Gastrocnemius medialis (tissue), 4 donors: ENCODE data around the gene MSH5. TPM values are rescaled to one million over a fixed set of nuclear protein-coding genes. Genes with fewer than 3 reads are reported as not detected.

Experiments used
- ATAC-seq, 2 donors: fragments of 150-250 bp; one replicate each; pipeline ENCODE4 v1.9.1; 2016
- DNase-seq, 2 donors: peaks; one replicate each; pipeline ENCODE4 v3.0.0-alpha.2; 2019
- H3K27ac ChIP-seq, 4 donors: fragments of 200-600 bp; sonication (generic); 1 replicate in 1 of 4; 2 replicates in 3 of 4; pipeline ENCODE4 v1.5.1; 2016 to 2018; ENCODE audit warnings: mild to moderate bottlenecking in 2 of 4, moderate library complexity in 1 of 4
- H3K27me3 ChIP-seq, 3 donors: fragments of 200-600 bp; sonication (generic) in 2 of 3; 1 replicate in 1 of 3; 2 replicates in 2 of 3; pipeline versions ENCODE4 v1.5.1 to v1.6.0; 2016 to 2019; ENCODE audit warnings: mild to moderate bottlenecking in 1 of 3, moderate library complexity in 1 of 3
- H3K36me3 ChIP-seq, 2 donors: fragments of 200-600 bp; sonication (generic) in 1 of 2; one replicate each; pipeline ENCODE4 v1.5.1; 2017 to 2018
- H3K4me1 ChIP-seq, 2 donors: fragments of 200-600 bp; sonication (generic) in 1 of 2; one replicate each; pipeline ENCODE4 v1.5.1; 2016 to 2017; ENCODE audit warnings: mild to moderate bottlenecking in 2 of 2
- H3K4me3 ChIP-seq, 4 donors: fragments of 200-600 bp; sonication (generic) in 3 of 4; 1 replicate in 1 of 4; 2 replicates in 3 of 4; pipeline ENCODE4 v1.5.1; 2016 to 2019; ENCODE audit warnings: mild to moderate bottlenecking in 2 of 4
- H3K9me3 ChIP-seq, 3 donors: fragments of 200-600 bp; sonication (generic) in 2 of 3; 1 replicate in 1 of 3; 2 replicates in 2 of 3; pipeline ENCODE4 v1.5.1; 2016 to 2019
- POLR2A ChIP-seq, 2 donors: fragments of 450-650 bp; IDR thresholded peaks; one replicate each; pipeline ENCODE4 v1.6.1; 2017; ENCODE audit warnings: antibody characterized with exemption in 2 of 2, mild to moderate bottlenecking in 2 of 2, moderate library complexity in 2 of 2
- in situ Hi-C, 4 donors: fragments of 200-750 bp; cut with MboI; loops; one replicate each; pipeline versions ENCODE4 v1.15.0 to v1.8.0; 2017; ENCODE audit warnings: low sequenced_read_pairs in 4 of 4
- intact Hi-C: fragments of 100-400 bp; cut with DNase I; formaldehyde crosslinking; loops from one replicate; pipeline ENCODE4 v1.15.1; 2023; ENCODE audit warnings: low total_unique reads
- total RNA-seq, 4 donors: library from RNA; depleted of rRNA; stranded (reverse); fragments of >200 nt; gene quantifications; one replicate each; pipeline versions ENCODE4 v1.1.0 to v1.2.3, GENCODE V29; 2016
- TF ChIP-seq, protein P1 (sequence below), 5 experiments: fragments of 450-650 bp in 3 of 5; fragments of 200-600 bp in 2 of 5; sonication (generic) in 2 of 5; IDR thresholded peaks in 4 of 5; conservative IDR thresholded peaks in 1 of 5; 1 replicate in 4 of 5; 2 replicates in 1 of 5; pipeline ENCODE4 v1.5.1; 2016 to 2019; ENCODE audit warnings: antibody characterized with exemption in 5 of 5, mild to moderate bottlenecking in 3 of 5, moderate library complexity in 3 of 5

The MSH5 gene
- total RNA-seq, 4 donors from 2014 or later: 0.35 to 7.8 (median 1.6) TPM

DNA sequence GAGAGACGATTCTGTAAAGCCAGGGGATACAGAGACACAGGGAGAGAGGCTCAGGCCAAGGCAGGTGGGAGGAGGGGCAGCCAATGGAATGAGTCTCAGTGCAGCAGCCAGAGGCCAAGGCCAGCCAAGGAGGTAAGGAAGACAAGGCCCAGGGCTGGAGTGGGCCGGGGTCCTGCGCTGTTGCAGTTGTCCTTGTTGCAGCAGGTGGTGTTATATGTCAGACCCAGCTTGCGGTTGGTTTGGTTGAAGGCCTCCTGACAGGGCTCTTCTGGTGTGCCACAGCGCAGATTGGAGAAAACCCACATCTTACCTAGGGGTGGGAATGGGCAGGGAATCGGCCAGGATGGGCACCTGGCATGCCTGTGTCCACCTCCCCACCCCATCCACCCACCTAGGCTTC is 20.8 kb upstream of the MSH5 start:
- Histone ChIP-seq H3K27ac (no peak overlapping the region), H3K9me3 (no peaks in the 10 kb centered on the region), H3K36me3 (no peaks in the 10 kb centered on the region), H3K4me3 (no peak overlapping the region), H3K4me1 (no peaks in the 10 kb centered on the region), H3K27me3 (no peaks in the 10 kb centered on the region)
- intact Hi-C loops: no loop called here
- in situ Hi-C loops: no loop called here
- DNase-seq (no peak), ATAC-seq (no peak)
- TF ChIP-seq, protein P1, sequence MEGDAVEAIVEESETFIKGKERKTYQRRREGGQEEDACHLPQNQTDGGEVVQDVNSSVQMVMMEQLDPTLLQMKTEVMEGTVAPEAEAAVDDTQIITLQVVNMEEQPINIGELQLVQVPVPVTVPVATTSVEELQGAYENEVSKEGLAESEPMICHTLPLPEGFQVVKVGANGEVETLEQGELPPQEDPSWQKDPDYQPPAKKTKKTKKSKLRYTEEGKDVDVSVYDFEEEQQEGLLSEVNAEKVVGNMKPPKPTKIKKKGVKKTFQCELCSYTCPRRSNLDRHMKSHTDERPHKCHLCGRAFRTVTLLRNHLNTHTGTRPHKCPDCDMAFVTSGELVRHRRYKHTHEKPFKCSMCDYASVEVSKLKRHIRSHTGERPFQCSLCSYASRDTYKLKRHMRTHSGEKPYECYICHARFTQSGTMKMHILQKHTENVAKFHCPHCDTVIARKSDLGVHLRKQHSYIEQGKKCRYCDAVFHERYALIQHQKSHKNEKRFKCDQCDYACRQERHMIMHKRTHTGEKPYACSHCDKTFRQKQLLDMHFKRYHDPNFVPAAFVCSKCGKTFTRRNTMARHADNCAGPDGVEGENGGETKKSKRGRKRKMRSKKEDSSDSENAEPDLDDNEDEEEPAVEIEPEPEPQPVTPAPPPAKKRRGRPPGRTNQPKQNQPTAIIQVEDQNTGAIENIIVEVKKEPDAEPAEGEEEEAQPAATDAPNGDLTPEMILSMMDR (IDR thresholded peaks at IDR 0.05 in 4 of 5, conservative IDR thresholded peaks at IDR 0.05 in 1 of 5): no peak
- no peak for TF ChIP-seq POLR2A (IDR thresholded peaks at IDR 0.05)

DNA sequence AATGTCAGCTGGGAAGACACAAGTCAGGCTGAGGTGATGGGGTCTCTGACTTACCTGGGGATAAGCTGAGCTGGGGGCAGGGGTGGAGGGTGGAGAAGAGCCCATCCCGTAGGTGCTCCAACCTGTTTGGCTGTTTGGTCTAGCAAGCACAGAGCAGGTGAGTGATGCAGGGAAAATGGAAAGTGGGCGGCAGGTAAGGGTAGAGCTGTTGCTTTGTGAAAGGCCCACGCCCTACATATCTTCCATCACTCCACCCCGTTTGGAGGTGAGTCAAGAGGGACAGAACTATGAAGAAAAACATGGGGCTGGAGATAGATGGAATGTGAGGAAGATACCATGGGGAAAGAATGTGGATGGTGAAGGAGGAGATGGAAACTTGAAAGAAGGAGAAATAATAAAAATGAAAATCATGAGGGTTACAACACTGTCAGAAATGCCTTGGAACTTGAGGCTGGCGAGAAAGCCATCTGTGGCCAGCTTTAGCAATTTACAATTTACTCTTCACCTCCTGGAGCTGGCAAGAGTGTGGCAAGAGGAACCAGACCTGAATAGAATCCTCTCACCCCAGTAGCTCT is 19.5 kb upstream of the MSH5 start:
- in situ Hi-C loops: no loop called here
- Histone ChIP-seq H3K4me3 (no peak overlapping the region), H3K9me3 (no peaks in the 10 kb centered on the region), H3K36me3 (no peaks in the 10 kb centered on the region), H3K27ac (no peak overlapping the region), H3K4me1 (no peaks in the 10 kb centered on the region), H3K27me3 (no peaks in the 10 kb centered on the region)
- intact Hi-C loops: no loop called here
- DNase-seq (no peak), ATAC-seq (no peak)
- TF ChIP-seq, protein P1 (IDR thresholded peaks at IDR 0.05 in 4 of 5, conservative IDR thresholded peaks at IDR 0.05 in 1 of 5): no peak
- TF ChIP-seq POLR2A (IDR thresholded peaks at IDR 0.05): no peak

DNA sequence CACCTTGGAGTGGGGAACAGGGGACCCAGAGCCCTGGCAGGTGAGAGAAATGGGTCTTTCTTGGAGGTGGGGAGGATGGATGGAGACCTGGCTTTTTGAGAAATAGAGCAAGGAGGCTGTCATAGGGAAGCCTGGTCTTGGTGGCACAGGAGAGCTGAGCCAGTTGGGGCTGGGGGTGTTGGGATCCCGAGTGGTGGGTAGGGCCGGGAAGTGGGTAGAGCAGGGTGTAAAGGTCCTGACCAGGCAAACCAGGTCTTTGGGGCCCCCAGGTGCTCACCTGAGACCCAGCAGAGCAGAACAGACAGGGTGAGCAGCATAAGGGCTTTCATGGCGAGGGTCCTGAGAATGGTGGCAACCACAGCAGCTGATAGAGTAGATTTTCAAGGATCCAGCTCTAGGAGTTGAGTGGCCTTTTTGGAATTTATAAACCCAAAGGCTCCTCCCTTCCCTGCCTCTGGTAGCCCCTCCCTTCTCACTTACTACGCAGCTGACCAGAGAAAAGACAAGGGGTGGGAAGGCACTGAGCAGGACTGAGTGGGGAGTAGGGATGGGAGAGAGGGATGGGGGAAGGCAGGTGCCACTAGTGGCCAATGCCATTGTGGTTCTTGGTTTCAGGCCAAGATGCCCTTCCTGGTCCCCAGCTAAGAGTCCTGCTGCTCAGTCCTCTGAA is 18.3 kb upstream of the MSH5 start, which contains the start of gene LY6G6C:
LY6G6C (minus strand) TSS at position 396 of the 670 bp plus-strand sequence; CDS start at position 329, 67 bp downstream.
- intact Hi-C loops: no loop called here
- ATAC-seq: no peak
- H3K27me3 ChIP-seq: no peaks in the 10 kb centered on the region

DNA sequence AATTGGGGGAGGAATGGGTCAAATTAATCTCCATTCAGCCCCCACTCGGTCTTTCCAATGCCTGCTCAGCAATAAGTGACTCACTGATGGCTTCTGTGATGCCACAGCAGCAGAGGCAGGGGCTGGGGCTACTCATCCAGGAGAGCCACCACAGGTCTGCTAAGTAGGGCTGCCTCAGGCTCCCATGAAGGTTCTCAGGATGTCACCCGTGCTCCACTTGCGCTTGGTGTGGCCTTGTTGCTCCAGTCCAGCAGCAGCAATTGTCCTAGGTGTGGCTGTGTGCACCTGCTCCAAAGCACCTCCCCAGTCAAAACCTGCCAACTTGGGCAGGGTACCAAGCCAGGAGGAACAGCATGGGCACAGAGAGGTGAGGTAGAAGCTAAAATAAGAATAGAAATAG is 17.6 kb upstream of the MSH5 start:
- Histone ChIP-seq H3K36me3 (no peaks in the 10 kb centered on the region), H3K27me3 (no peaks in the 10 kb centered on the region), H3K4me1 (no peaks in the 10 kb centered on the region), H3K4me3 (no peak overlapping the region), H3K9me3 (no peaks in the 10 kb centered on the region), H3K27ac (no peak overlapping the region)
- no peak for ATAC-seq
- intact Hi-C loops (no loop called here), in situ Hi-C loops (no loop called here)
- TF ChIP-seq, protein P1 (IDR thresholded peaks at IDR 0.05 in 4 of 5, conservative IDR thresholded peaks at IDR 0.05 in 1 of 5): no peak
- TF ChIP-seq POLR2A (IDR thresholded peaks at IDR 0.05): no peak
- DNase-seq: no peak

More for the DNA sequence above, 18.3 kb upstream of the MSH5 start, which contains the start of gene LY6G6C:
- H3K36me3 ChIP-seq: no peaks in the 10 kb centered on the region
- no peak within 1 kb of the TSS for H3K4me3 ChIP-seq
- TF ChIP-seq POLR2A (IDR thresholded peaks at IDR 0.05): no peak
- TF ChIP-seq, protein P1 (IDR thresholded peaks at IDR 0.05 in 4 of 5, conservative IDR thresholded peaks at IDR 0.05 in 1 of 5): no peak
- no peaks in the 10 kb centered on the region for H3K9me3 ChIP-seq
- no peak within 1 kb of the TSS for H3K27ac ChIP-seq
- H3K4me1 ChIP-seq: no peaks in the 10 kb centered on the region
- in situ Hi-C loops: no loop called here
- DNase-seq: no peak
